Gastroesophageal sphincter (tissue), 4 donors: ENCODE measurements around the gene CLSTN1. TPM values are rescaled to one million over a fixed set of nuclear protein-coding genes. Genes with fewer than 3 reads are reported as not detected.

Source experiments
- ATAC-seq: fragments of 150-250 bp; one replicate; pipeline ENCODE4 v1.9.1; 2016; ENCODE audit warnings: mild to moderate bottlenecking, moderate library complexity
- H3K27ac ChIP-seq, 4 donors: fragments of 200-600 bp; sonication (generic) in 3 of 4; 1 replicate in 3 of 4; 2 replicates in 1 of 4; pipeline ENCODE4 v1.5.1; 2016 to 2019
- H3K27me3 ChIP-seq: fragments of 200-600 bp; sonication (generic); one replicate; pipeline ENCODE4 v1.5.1; 2019
- H3K36me3 ChIP-seq, 2 donors: fragments of 200-600 bp; sonication (generic); one replicate each; pipeline ENCODE4 v1.5.1; 2019; ENCODE audit warnings: control low read depth in 1 of 2
- H3K4me1 ChIP-seq, 3 donors: fragments of 200-600 bp; sonication (generic); 1 replicate in 2 of 3; 2 replicates in 1 of 3; pipeline ENCODE4 v1.5.1; 2016 to 2019; ENCODE audit warnings: control low read depth in 2 of 3
- H3K4me3 ChIP-seq, 2 donors: fragments of 200-600 bp; sonication (generic); one replicate each; pipeline ENCODE4 v1.5.1; 2019; ENCODE audit warnings: mild to moderate bottlenecking in 1 of 2, moderate library complexity in 1 of 2
- H3K9me3 ChIP-seq, 3 donors: fragments of 200-600 bp; sonication (generic); one replicate each; pipeline ENCODE4 v1.5.1; 2017 to 2019; ENCODE audit warnings: control low read depth in 2 of 3
- CTCF ChIP-seq, 4 experiments: fragments of 200-600 bp in 2 of 4; fragments of 450-650 bp in 2 of 4; sonication (generic) in 1 of 4; IDR thresholded peaks; one replicate each; pipeline ENCODE4 v1.5.1; 2017 to 2019; ENCODE audit warnings: antibody characterized with exemption in 4 of 4, mild to moderate bottlenecking in 2 of 4, moderate library complexity in 2 of 4
- EP300 ChIP-seq: sonication (generic); formaldehyde crosslinking; IDR thresholded peaks from one replicate; pipeline ENCODE4 v1.6.1; 2017; ENCODE audit warnings: antibody characterized with exemption, mild to moderate bottlenecking
- POLR2A ChIP-seq, 2 donors: fragments of 450-650 bp; IDR thresholded peaks; one replicate each; pipeline ENCODE4 v1.6.1; 2017; ENCODE audit warnings: antibody characterized with exemption in 2 of 2, mild to moderate bottlenecking in 2 of 2, moderate library complexity in 1 of 2
- POLR2AphosphoS5 ChIP-seq: sonication (generic); formaldehyde crosslinking; IDR thresholded peaks from one replicate; pipeline ENCODE4 v1.6.1; 2017; ENCODE audit warnings: antibody characterized with exemption
- WGBS, 2 donors: methylation state at CpG; one replicate each; pipeline ENCODE4 v1.1.5; 2018; ENCODE audit warnings: low coverage in 1 of 2; 5-methylcytosine and 5-hydroxymethylcytosine counted together
- total RNA-seq, 4 donors: library from RNA; depleted of rRNA; stranded (reverse); fragments of >200 nt; gene quantifications; one replicate each; pipeline ENCODE4 v1.1.0, GENCODE V29; 2016

The CLSTN1 gene
- total RNA-seq, 4 donors from 2014 or later, result 45.1 to 95.4 (median 58.7) TPM

GRCh38 chr1:9801909-9802308 is 21.9 kb downstream of the CLSTN1 start:
- H3K27me3 ChIP-seq, result no peaks in the 10 kb centered on the region
- H3K4me3 ChIP-seq, result no peak overlapping the region
- peaks cover 0 to 55% (median 8%) of the 10 kb centered on the region in 3 donors for H3K4me1 ChIP-seq
- TF ChIP-seq EP300 (no peak), POLR2AphosphoS5 (no peak), CTCF (IDR thresholded peaks at IDR 0.05) (no peak), POLR2A (IDR thresholded peaks at IDR 0.05) (no peak)
- ATAC-seq, result no peak
- H3K36me3 ChIP-seq, result no peaks in the 10 kb centered on the region
- no peak overlapping the region for H3K27ac ChIP-seq
- H3K9me3 ChIP-seq, result no peaks in the 10 kb centered on the region
- 90 to 100% methylated on average over 1 of the region's 1 CpG for WGBS, 2 donors

DNA sequence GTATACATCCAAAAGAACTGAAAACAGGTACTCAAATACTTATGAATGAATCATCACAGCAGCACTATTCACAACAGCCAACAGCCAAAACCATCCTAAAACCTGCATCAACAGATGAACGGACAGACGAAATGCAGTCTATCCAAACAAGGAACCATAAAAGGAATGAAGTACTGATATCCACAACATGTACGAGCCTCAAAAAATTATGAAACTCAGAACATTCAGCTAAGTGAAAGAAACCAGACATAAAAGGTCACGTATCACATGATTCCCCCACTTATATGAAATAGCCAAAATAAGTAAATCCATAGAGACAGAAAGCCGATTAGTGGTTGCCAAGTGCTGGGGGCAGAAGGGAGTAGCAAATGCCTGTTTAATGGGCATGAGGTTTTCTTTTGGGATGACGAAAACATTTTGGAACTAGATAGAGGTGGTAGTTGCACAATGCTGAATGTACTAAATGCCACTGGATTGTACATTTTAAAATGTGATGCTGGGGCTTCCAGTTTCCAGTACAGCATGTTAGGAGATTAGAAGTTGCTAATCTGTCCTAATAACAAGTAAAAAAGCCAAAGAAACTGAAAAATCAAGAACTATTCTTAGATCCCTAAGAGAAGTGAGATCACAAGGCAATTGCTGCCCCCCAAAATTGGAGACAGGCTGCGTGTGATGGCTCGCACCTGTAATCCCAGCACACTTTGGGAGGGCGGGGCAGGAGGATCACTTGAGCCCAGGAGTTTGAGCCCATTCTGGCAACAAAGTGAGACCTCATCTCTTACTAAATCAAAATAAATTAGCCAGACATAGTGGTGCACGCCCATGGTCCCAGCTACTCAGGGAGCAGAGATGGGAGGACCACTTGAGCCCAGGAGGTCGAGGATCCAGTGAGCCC is 25.3 kb downstream of the CLSTN1 start:
- WGBS, 2 donors, result 34 to 42% methylated on average over 8 to 10 of the region's 11 CpGs
- TF ChIP-seq EP300, result no peak
- peak; percentile 71 for TF ChIP-seq POLR2AphosphoS5
- H3K9me3 ChIP-seq, result no peaks in the 10 kb centered on the region
- ATAC-seq, result peak; percentile 75
- no peaks in the 10 kb centered on the region for H3K27me3 ChIP-seq
- H3K27ac ChIP-seq, result peak overlapping the region in 3 of 4 donors; percentile 18 to 44 (median 44)
- peak overlapping the region in 1 of 2 donors; percentile 28 for H3K4me3 ChIP-seq
- no peaks in the 10 kb centered on the region for H3K36me3 ChIP-seq
- peaks cover 0 to 71% (median 14%) of the 10 kb centered on the region in 3 donors for H3K4me1 ChIP-seq

DNA sequence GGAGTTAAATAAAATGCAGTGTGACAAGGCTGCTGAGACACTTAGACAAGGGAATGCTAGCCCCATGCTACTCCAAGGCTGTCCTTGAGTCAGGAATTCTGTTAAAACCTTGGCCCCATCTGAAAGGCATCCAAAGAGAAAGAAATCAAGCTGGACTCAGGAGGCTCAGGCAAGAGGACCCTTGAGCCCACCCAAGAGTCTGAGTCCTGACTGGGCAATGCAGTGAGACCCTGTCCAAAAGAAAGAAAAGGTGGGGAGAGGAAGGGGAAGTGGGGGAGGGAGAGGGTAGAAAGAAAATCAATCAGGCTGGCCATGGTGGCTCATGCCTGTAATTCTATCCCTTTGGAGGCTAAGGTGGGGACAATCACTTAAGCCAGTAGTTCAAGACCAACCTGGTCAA is 26.7 kb downstream of the CLSTN1 start:
- TF ChIP-seq POLR2A (IDR thresholded peaks at IDR 0.05) (no peak), POLR2AphosphoS5 (no peak)
- Histone ChIP-seq H3K4me3 (no peak overlapping the region), H3K9me3 (no peaks in the 10 kb centered on the region), H3K4me1 (peaks cover 0 to 71% (median 14%) of the 10 kb centered on the region in 3 donors), H3K27me3 (no peaks in the 10 kb centered on the region), H3K27ac (peak overlapping the region in 1 of 4 donors; percentile 33), H3K36me3 (no peaks in the 10 kb centered on the region)
- no peak for ATAC-seq

- Histone ChIP-seq H3K4me1 (peaks cover 0 to 70% (median 13%) of the 10 kb centered on the region in 3 donors), H3K27me3 (no peaks in the 10 kb centered on the region), H3K27ac (no peak overlapping the region), H3K9me3 (no peaks in the 10 kb centered on the region), H3K36me3 (no peaks in the 10 kb centered on the region), H3K4me3 (no peak overlapping the region)
- ATAC-seq, result no peak
- no peak for TF ChIP-seq POLR2AphosphoS5
- no peak for TF ChIP-seq CTCF (IDR thresholded peaks at IDR 0.05)
- 32 to 72% methylated on average over 4 to 6 of the region's 6 CpGs for WGBS, 2 donors
Measured at GRCh38 chr1:9794081-9794480, 29.7 kb downstream of the CLSTN1 start.

GRCh38 chr1:9793291-9793690 is 30.5 kb downstream of the CLSTN1 start:
- Histone ChIP-seq H3K27ac (no peak overlapping the region), H3K9me3 (no peaks in the 10 kb centered on the region), H3K4me1 (peaks cover 0 to 62% (median 8%) of the 10 kb centered on the region in 3 donors), H3K27me3 (no peaks in the 10 kb centered on the region), H3K36me3 (no peaks in the 10 kb centered on the region), H3K4me3 (no peak overlapping the region)
- TF ChIP-seq EP300 (no peak), CTCF (IDR thresholded peaks at IDR 0.05) (no peak), POLR2A (IDR thresholded peaks at IDR 0.05) (no peak), POLR2AphosphoS5 (no peak)
- WGBS, 2 donors, result 83% methylated on average over 5 of the region's 15 CpGs; no CpG with 5 or more reads in 1 of the 2 donors
- ATAC-seq, result no peak
